WTC11 (cell line): Measurements from ENCODE around the gene SDHB. TPM values are rescaled to one million over a fixed set of nuclear protein-coding genes. Genes with fewer than 3 reads are reported as not detected.

Source experiments
- ATAC-seq: fragments of 200-7000 bp; cut with Tn5 transposase; 2 replicates; pipeline ENCODE4 v1.10.0; 2021; ENCODE audit warnings: mild to moderate bottlenecking, moderate library complexity
- CTCF ChIA-PET: fragments of 300-600 bp; sonication (Branson Sonifier 250); formaldehyde crosslinking; loops from one replicate; lab custom pipeline; 2021; ENCODE audit warnings: antibody characterized with exemption; lab: Charles Lee
- POLR2A ChIA-PET: fragments of 350-600 bp; sonication (Branson Sonifier 250); formaldehyde crosslinking; loops from one replicate; lab custom pipeline; 2021; ENCODE audit warnings: antibody characterized with exemption; lab: Charles Lee
- DNase-seq: peaks from one replicate; pipeline ENCODE4 v3.0.0; 2021; ENCODE audit warnings: low spot score
- H3K27ac Mint-ChIP-seq: 2 replicates; pipeline ENCODE4 v1.8.0; 2021; ENCODE audit warnings: mixed read lengths
- H3K27me3 Mint-ChIP-seq: 2 replicates; pipeline ENCODE4 v1.8.0; 2021; ENCODE audit warnings: low read depth, mild to moderate bottlenecking, moderate library complexity, mixed read lengths
- H3K36me3 Mint-ChIP-seq: 2 replicates; pipeline ENCODE4 v1.8.0; 2021; ENCODE audit warnings: mixed read lengths
- H3K4me1 Mint-ChIP-seq: 2 replicates; pipeline ENCODE4 v1.8.0; 2022; ENCODE audit warnings: mixed read lengths
- H3K4me3 Mint-ChIP-seq: 2 replicates; pipeline ENCODE4 v1.8.0; 2021; ENCODE audit warnings: mild to moderate bottlenecking, moderate library complexity, mixed read lengths
- H3K9me3 Mint-ChIP-seq: 2 replicates; pipeline ENCODE4 v1.8.0; 2021; ENCODE audit warnings: mixed read lengths
- ATF6 ChIP-seq: sonication (generic); formaldehyde crosslinking; IDR thresholded peaks from 2 replicates; pipeline ENCODE4 v1.8.1; 2023; ENCODE audit warnings: mild to moderate bottlenecking, missing genetic modification reagents
- CDX4 ChIP-seq: fragments of 250-450 bp; sonication (Bioruptor Pico); IDR thresholded peaks from 2 replicates; pipeline ENCODE4 v1.9.0; 2021; ENCODE audit warnings: moderate library complexity, mild to moderate bottlenecking, inconsistent platforms, borderline replicate concordance
- CREB1 ChIP-seq: sonication (generic); formaldehyde crosslinking; IDR thresholded peaks from 2 replicates; pipeline ENCODE4 v1.8.0; 2023; ENCODE audit warnings: mild to moderate bottlenecking, missing genetic modification reagents
- E2F1 ChIP-seq: sonication (generic); formaldehyde crosslinking; IDR thresholded peaks from 2 replicates; pipeline ENCODE4 v1.8.0; 2022; ENCODE audit warnings: mild to moderate bottlenecking, missing genetic modification reagents
- ERG ChIP-seq: fragments of 250-450 bp; sonication (Bioruptor Pico); IDR thresholded peaks from 2 replicates; pipeline ENCODE4 v1.8.0; 2021; ENCODE audit warnings: mild to moderate bottlenecking
- GABPB1 ChIP-seq: sonication (generic); formaldehyde crosslinking; IDR thresholded peaks from 2 replicates; pipeline ENCODE4 v1.8.1; 2023; ENCODE audit warnings: mild to moderate bottlenecking, missing genetic modification reagents
- MAX ChIP-seq: sonication (generic); formaldehyde crosslinking; IDR thresholded peaks from 2 replicates; pipeline ENCODE4 v1.8.0; 2022; ENCODE audit warnings: mild to moderate bottlenecking, missing genetic modification reagents
- NR3C1 ChIP-seq: sonication (generic); formaldehyde crosslinking; conservative IDR thresholded peaks from 2 replicates; pipeline ENCODE4 v1.8.1; 2023; ENCODE audit warnings: low read depth, mild to moderate bottlenecking, missing genetic modification reagents
- SMAD3 ChIP-seq: sonication (generic); formaldehyde crosslinking; IDR thresholded peaks from 2 replicates; pipeline ENCODE4 v1.8.0; 2022; ENCODE audit warnings: missing genetic modification reagents, mild to moderate bottlenecking, borderline replicate concordance
- SMAD4 ChIP-seq: sonication (generic); formaldehyde crosslinking; IDR thresholded peaks from 2 replicates; pipeline ENCODE4 v1.8.0; 2022; ENCODE audit warnings: mild to moderate bottlenecking, missing genetic modification reagents
- STAT6 ChIP-seq: sonication (generic); formaldehyde crosslinking; conservative IDR thresholded peaks from 2 replicates; pipeline ENCODE4 v1.8.1; 2023; ENCODE audit warnings: mild to moderate bottlenecking, low read depth, missing genetic modification reagents, moderate library complexity
- USF1 ChIP-seq: sonication (generic); formaldehyde crosslinking; IDR thresholded peaks from 2 replicates; pipeline ENCODE4 v1.8.0; 2022; ENCODE audit warnings: mild to moderate bottlenecking, missing genetic modification reagents
- ZNF281 ChIP-seq: sonication (generic); formaldehyde crosslinking; IDR thresholded peaks from 2 replicates; pipeline ENCODE4 v1.8.0; 2023; ENCODE audit warnings: mild to moderate bottlenecking, missing genetic modification reagents
- ZSCAN18 ChIP-seq: fragments of 250-450 bp; sonication (Bioruptor Pico); IDR thresholded peaks from 2 replicates; pipeline ENCODE4 v2.1.2; 2022; ENCODE audit warnings: mild to moderate bottlenecking, moderate library complexity
- total RNA-seq: library from RNA; stranded (reverse); gene quantifications from 3 replicates; pipeline ENCODE4 v1.2.3, GENCODE V29; 2021

SDHB gene
- total RNA-seq, 1 experiment from 2014 or later, result 89.5 TPM

- TF ChIP-seq STAT6 (CRISPR knock-in tag), result no peak
- TF ChIP-seq CREB1 (CRISPR knock-in tag), result no peak
- no peak for TF ChIP-seq ZNF281 (CRISPR knock-in tag)
- no peak for TF ChIP-seq ZSCAN18
- TF ChIP-seq E2F1, result no peak
- TF ChIP-seq GABPB1 (CRISPR knock-in tag), result no peak
- ATAC-seq (peak; percentile 57), DNase-seq (no peak)
- peaks cover 22% of the 10 kb centered on the region for H3K4me1 Mint-ChIP-seq
- H3K4me3 Mint-ChIP-seq, result no peak overlapping the region
- ChIA-PET POLR2A (no interaction called here), CTCF (interaction anchor here (1.0 to 1.1 kb wide), 2 partner anchors 22 to 238 kb away, joined by 3 read pairs; no protein-coding TSS in a partner anchor)
- H3K27me3 Mint-ChIP-seq, result no peaks in the 10 kb centered on the region; the same call in 1 of the 2 replicates
- no peaks in the 10 kb centered on the region for H3K9me3 Mint-ChIP-seq
- H3K27ac Mint-ChIP-seq, result no peak overlapping the region
- H3K36me3 Mint-ChIP-seq, result no peaks in the 10 kb centered on the region
Observed at GRCh38 chr1:17097787-17098186, 44.0 kb upstream of the SDHB start.

GRCh38 chr1:17097147-17097546, 43.3 kb upstream of the SDHB start:
- Mint-ChIP-seq H3K36me3 (no peaks in the 10 kb centered on the region), H3K9me3 (no peaks in the 10 kb centered on the region), H3K4me3 (no peak overlapping the region), H3K27ac (no peak overlapping the region; the same call in 1 of the 2 replicates), H3K27me3 (no peaks in the 10 kb centered on the region; the same call in 1 of the 2 replicates), H3K4me1 (peaks cover 22% of the 10 kb centered on the region)
- no peak for DNase-seq
- TF ChIP-seq MAX (CRISPR knock-in tag), result no peak
- no peak for TF ChIP-seq SMAD3 (CRISPR knock-in tag)
- TF ChIP-seq CREB1 (CRISPR knock-in tag), result no peak
- no peak for TF ChIP-seq CDX4 (CRISPR knock-in tag)
- no peak for TF ChIP-seq ERG
- TF ChIP-seq SMAD4 (CRISPR knock-in tag), result no peak
- no peak for TF ChIP-seq ATF6 (CRISPR knock-in tag)
- no peak for TF ChIP-seq USF1
- no peak for TF ChIP-seq NR3C1 (CRISPR knock-in tag)
- ChIA-PET CTCF (interaction anchor here (1.0 to 1.1 kb wide), 2 partner anchors 22 to 239 kb away, joined by 3 read pairs; no protein-coding TSS in a partner anchor), POLR2A (no interaction called here)
- no peak for ATAC-seq
